GM12878 (cell line): ENCODE data around the gene MAD1L1. TPM values are rescaled to one million over a fixed set of nuclear protein-coding genes. Genes with fewer than 3 reads are reported as not detected.

Source experiments
- ATAC-seq: fragments of 200-7000 bp; cut with Tn5 transposase; 3 replicates; pipeline ENCODE4 v1.9.1; 2020; ENCODE audit warnings: mild to moderate bottlenecking, moderate library complexity
- BruUV-seq: library from RNA; stranded (reverse); fragments of 400-500 nt; replicated peaks from 2 replicates; lab custom pipeline; 2021; lab: Mats Ljungman, UMichigan
- CTCF ChIA-PET: fragments of 300-600 bp; sonication (Branson Sonifier 250); formaldehyde crosslinking; extraction: SDS; loops from one replicate; lab custom pipeline; 2021; ENCODE audit warnings: inconsistent platforms; lab: Yijun Ruan, JAX
- POLR2A ChIA-PET: fragments of 350-600 bp; formaldehyde crosslinking; extraction: SDS; loops from one replicate; lab custom pipeline; 2021; ENCODE audit warnings: inconsistent platforms; lab: Charles Lee
- RAD21 ChIA-PET: fragments of 300-600 bp; sonication (Branson Sonifier 250); formaldehyde crosslinking; loops from one replicate; lab custom pipeline; 2023; ENCODE audit warnings: antibody characterized with exemption; ENCODE audit not compliant: unreplicated experiment; lab: Charles Lee
- SMC1A ChIA-PET: fragments of 300-600 bp; sonication (Branson Sonifier 250); formaldehyde crosslinking; loops from one replicate; lab custom pipeline; 2023; ENCODE audit not compliant: unreplicated experiment, uncharacterized antibody; lab: Charles Lee
- DNase-seq: peaks from one replicate; pipeline ENCODE4 v3.0.0-alpha.2; 2011; ENCODE audit warnings: low read depth, low spot score
- FAIRE-seq: peaks from 3 replicates; lab custom pipeline; 2011; peaks lifted over from hg19 to GRCh38; lab: Jason Lieb, UNC
- H2AFZ ChIP-seq: 2 replicates; pipeline ENCODE4 v1.6.0; 2011; ENCODE audit warnings: low read depth, low read length, control low read depth; ENCODE audit not compliant: control insufficient read depth
- H3K27ac ChIP-seq: 2 replicates; pipeline ENCODE4 v1.5.1; 2011; ENCODE audit warnings: control low read depth; ENCODE audit not compliant: control insufficient read depth, insufficient read depth
- H3K27me3 ChIP-seq, 2 experiments: replicated peaks in 1 of 2; 2 replicates each; pipeline versions ENCODE4 v1.6.0 to v1.6.1; 2011; ENCODE audit warnings: low read length in 1 of 2; ENCODE audit not compliant: control insufficient read depth in 2 of 2, insufficient read depth in 2 of 2
- H3K36me3 ChIP-seq, 2 experiments: 2 replicates each; pipeline ENCODE4 v1.5.1; 2011; ENCODE audit warnings: low read length in 1 of 2; ENCODE audit not compliant: control insufficient read depth in 2 of 2, insufficient read depth in 2 of 2
- H3K4me1 ChIP-seq: 2 replicates; pipeline ENCODE4 v1.6.1; 2011; ENCODE audit warnings: mild to moderate bottlenecking, low read length, moderate library complexity, mixed read lengths; ENCODE audit not compliant: control insufficient read depth, insufficient read depth
- H3K4me2 ChIP-seq: 2 replicates; pipeline ENCODE4 v1.6.0; 2011; ENCODE audit warnings: control low read depth; ENCODE audit not compliant: control insufficient read depth, insufficient read depth
- H3K4me3 ChIP-seq: fragments of 200-600 bp; sonication (generic); 2 replicates; pipeline ENCODE4 v1.5.1; 2016
- H3K79me2 ChIP-seq: 2 replicates; pipeline ENCODE4 v1.6.0; 2011; ENCODE audit warnings: low read length; ENCODE audit not compliant: control insufficient read depth, insufficient read depth
- H3K9ac ChIP-seq: 2 replicates; pipeline ENCODE4 v1.8.0; 2011; ENCODE audit warnings: low read length, control low read depth, mixed read lengths; ENCODE audit not compliant: control insufficient read depth, insufficient read depth
- H3K9me3 ChIP-seq: replicated peaks from 3 replicates; pipeline ENCODE4 v1.5.1; 2011; ENCODE audit warnings: mild to moderate bottlenecking, low read length; ENCODE audit not compliant: control insufficient read depth, insufficient read depth
- H4K20me1 ChIP-seq: 2 replicates; pipeline ENCODE4 v1.6.0; 2011; ENCODE audit not compliant: control insufficient read depth, insufficient read depth
- MTA3 ChIP-seq: IDR thresholded peaks from 2 replicates; pipeline ENCODE4 v1.6.1; 2012; ENCODE audit warnings: low read length, inconsistent platforms, borderline replicate concordance
- POLR2A ChIP-seq: IDR thresholded peaks from 2 replicates; pipeline ENCODE4 v1.6.1; 2011; ENCODE audit warnings: low read depth, mild to moderate bottlenecking, low read length
- SMARCA5 ChIP-seq: fragments of 450-650 bp; IDR thresholded peaks from 2 replicates; pipeline ENCODE4 v1.6.1; 2017; ENCODE audit warnings: mild to moderate bottlenecking
- ZNF592 ChIP-seq: fragments of 450-650 bp; IDR thresholded peaks from 2 replicates; pipeline ENCODE4 v1.6.1; 2017; ENCODE audit warnings: mild to moderate bottlenecking, moderate library complexity
- WGBS: methylation state at CpG from one replicate; pipeline ENCODE4 v1.1.6; 2016; ENCODE audit warnings: low lambda C conversion rate; ENCODE audit not compliant: insufficient replicate concordance, insufficient coverage; ENCODE audit errors: missing lambda C conversion rate; 5-methylcytosine and 5-hydroxymethylcytosine counted together
- in situ Hi-C: fragments of 300-500 bp; cut with MboI; formaldehyde crosslinking; loops from 9 replicates; pipeline ENCODE4 v1.14.3; 2018; ENCODE audit warnings: mixed read lengths
- intact Hi-C: fragments of 100-400 bp; cut with micrococcal nuclease; formaldehyde crosslinking; loops from one replicate; pipeline ENCODE4 v1.14.2; 2022; ENCODE audit not compliant: unreplicated experiment
- polyA plus RNA-seq, 11 experiments: library from polyadenylated mRNA; depleted of rRNA in 4 of 11; unstranded in 6 of 11; stranded (reverse) in 5 of 11; fragments of >200 nt; fragmentation: Nextera tagmentation in 4 of 11; fragmentation: Illumina TruSeq in 1 of 11; extraction: Ambion mirVana in 4 of 11; extraction: Trizol in 1 of 11; gene quantifications; 1 replicate in 1 of 11; 2 replicates in 10 of 11; pipeline versions ENCODE4 v1.2.1 to v1.2.3, GENCODE V29; 2011 to 2016; ENCODE audit warnings: inconsistent platforms in 2 of 11, missing spikeins in 2 of 11, low read depth in 1 of 11
- total RNA-seq, 4 experiments: library from RNA; depleted of rRNA in 3 of 4; stranded (reverse); fragments of >200 nt in 3 of 4; fragmentation: Illumina TruSeq in 1 of 4; extraction: Trizol in 1 of 4; gene quantifications; 2 replicates each; pipeline versions ENCODE4 v1.2.1 to v1.2.3, GENCODE V29; 2013 to 2021
- TF ChIP-seq, protein P1 (sequence below): fragments of 450-650 bp; IDR thresholded peaks from 2 replicates; pipeline ENCODE4 v1.6.1; 2017; ENCODE audit warnings: antibody characterized with exemption, mild to moderate bottlenecking, moderate library complexity

MAD1L1 gene
- total and polyA plus RNA-seq, 10 of the 15 experiments (the other 5 are each of a cell fraction or from before 2014, with no cell fraction given) = 2.2 to 76.8 (median 38.3) TPM

DNA sequence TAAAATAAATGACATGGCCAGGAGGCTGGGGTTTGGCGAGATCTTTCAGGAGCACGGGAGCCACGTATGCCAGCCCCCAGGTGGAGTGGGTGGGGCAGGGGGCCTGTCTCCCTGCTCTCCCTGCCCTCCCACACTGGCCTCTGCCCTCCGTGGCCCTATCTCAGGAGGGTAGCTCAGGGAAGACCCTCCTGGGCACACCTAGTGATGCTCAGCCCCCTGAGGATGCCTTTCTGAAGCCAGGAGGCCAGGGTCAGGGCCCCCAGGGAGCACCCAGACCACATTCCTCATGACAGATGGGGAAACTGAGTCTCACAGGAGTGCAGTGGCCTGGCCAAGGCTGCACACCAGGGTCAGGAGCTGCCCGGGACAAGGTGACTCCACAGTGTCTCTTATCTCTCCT is 339.3 kb downstream of the MAD1L1 start:
- ATAC-seq (no peak), DNase-seq (no peak), FAIRE-seq (no peak)
- in situ Hi-C loops (no loop called here), intact Hi-C loops (no loop called here)
- no peak overlapping the region for H3K27ac ChIP-seq
- CTCF ChIA-PET = no interaction called here
- no peak overlapping the region for H3K9ac ChIP-seq
- no peak overlapping the region for H2AFZ ChIP-seq
- RAD21 ChIA-PET = no interaction called here
- peaks cover 0 to 10% of the 10 kb centered on the region in 2 experiments; a peak in 3 of 4 replicates for H3K36me3 ChIP-seq
- TF ChIP-seq MTA3 = no peak
- TF ChIP-seq SMARCA5 = no peak
- TF ChIP-seq, protein P1, sequence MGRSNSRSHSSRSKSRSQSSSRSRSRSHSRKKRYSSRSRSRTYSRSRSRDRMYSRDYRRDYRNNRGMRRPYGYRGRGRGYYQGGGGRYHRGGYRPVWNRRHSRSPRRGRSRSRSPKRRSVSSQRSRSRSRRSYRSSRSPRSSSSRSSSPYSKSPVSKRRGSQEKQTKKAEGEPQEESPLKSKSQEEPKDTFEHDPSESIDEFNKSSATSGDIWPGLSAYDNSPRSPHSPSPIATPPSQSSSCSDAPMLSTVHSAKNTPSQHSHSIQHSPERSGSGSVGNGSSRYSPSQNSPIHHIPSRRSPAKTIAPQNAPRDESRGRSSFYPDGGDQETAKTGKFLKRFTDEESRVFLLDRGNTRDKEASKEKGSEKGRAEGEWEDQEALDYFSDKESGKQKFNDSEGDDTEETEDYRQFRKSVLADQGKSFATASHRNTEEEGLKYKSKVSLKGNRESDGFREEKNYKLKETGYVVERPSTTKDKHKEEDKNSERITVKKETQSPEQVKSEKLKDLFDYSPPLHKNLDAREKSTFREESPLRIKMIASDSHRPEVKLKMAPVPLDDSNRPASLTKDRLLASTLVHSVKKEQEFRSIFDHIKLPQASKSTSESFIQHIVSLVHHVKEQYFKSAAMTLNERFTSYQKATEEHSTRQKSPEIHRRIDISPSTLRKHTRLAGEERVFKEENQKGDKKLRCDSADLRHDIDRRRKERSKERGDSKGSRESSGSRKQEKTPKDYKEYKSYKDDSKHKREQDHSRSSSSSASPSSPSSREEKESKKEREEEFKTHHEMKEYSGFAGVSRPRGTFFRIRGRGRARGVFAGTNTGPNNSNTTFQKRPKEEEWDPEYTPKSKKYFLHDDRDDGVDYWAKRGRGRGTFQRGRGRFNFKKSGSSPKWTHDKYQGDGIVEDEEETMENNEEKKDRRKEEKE = no peak
- no peak for TF ChIP-seq POLR2A
- no peak for TF ChIP-seq ZNF592
- H3K9me3 ChIP-seq = no peaks in the 10 kb centered on the region; the same call in 2 of the 3 replicates
- SMC1A ChIA-PET = no interaction called here
- H3K79me2 ChIP-seq = no peaks in the 10 kb centered on the region
- POLR2A ChIA-PET = no interaction called here
- H3K27me3 ChIP-seq = no peaks in the 10 kb centered on the region
- no peak overlapping the region for H3K4me3 ChIP-seq
- BruUV-seq = no TSS peak
- no peak overlapping the region for H3K4me2 ChIP-seq
- no peaks in the 10 kb centered on the region for H4K20me1 ChIP-seq
- 96% methylated on average over 4 of the region's 5 CpGs for WGBS
- H3K4me1 ChIP-seq = no peaks in the 10 kb centered on the region
